Astrocyte (in vitro differentiated cells and primary cell): ENCODE results near the gene UGT3A1.

Experiments
- CTCF ChIP-seq: IDR thresholded peaks from 2 replicates; pipeline ENCODE4 v1.5.1; 2011; ENCODE audit warnings: low read depth, mild to moderate bottlenecking, inconsistent platforms, low read length, moderate library complexity; ENCODE audit not compliant: insufficient read depth
- EZH2 ChIP-seq: IDR thresholded peaks from 2 replicates; pipeline ENCODE4 v1.6.1; 2012; ENCODE audit warnings: mild to moderate bottlenecking, low read length, inconsistent platforms; ENCODE audit not compliant: insufficient read depth

- no peak for TF ChIP-seq CTCF
- TF ChIP-seq EZH2, result no peak
Measured at GRCh38 chr5:35908228-35908627, 83.0 kb downstream of the UGT3A1 start.
